NCI-H2227 treated with DMSO at 0.1 percent for 48 hours (cell line): ENCODE results near the gene CERS1.

Experiments
- DNase-seq: peaks from one replicate; lab custom pipeline; 2025; lab: John Stamatoyannopoulos, UW

The CERS1 gene

DNA sequence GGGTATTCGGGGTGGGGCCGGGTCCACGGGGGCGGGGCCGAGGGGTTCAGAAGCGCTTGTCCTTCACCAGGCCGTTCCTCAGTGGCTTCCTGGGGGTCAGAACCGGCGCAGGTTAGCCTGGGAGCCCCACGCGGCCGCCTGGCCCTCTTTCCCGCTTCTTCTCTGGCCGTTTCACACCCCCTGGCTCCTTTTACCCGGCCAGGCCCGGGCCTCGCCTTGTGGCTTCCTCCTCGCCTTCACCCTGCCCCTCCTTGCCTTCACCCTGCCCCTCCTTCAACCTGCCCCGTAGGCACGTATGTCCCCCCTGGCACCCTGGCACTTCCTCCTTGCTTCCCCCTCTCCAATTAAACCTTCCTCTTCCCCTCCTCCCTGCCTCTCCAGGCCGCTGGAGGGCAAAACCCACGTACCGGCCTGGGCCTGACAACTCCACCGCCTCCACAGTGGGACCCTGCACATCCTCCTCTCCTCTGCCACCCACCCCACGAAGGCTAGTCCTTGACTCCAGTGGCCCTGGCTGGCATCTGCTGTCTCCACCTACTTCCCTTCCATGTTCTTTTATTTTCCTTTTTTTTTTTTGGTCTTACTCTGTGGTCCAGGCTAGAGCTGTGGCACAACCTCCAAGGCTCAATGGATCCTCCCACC is 25.3 kb downstream of the CERS1 start:
- DNase-seq = no peak

DNA sequence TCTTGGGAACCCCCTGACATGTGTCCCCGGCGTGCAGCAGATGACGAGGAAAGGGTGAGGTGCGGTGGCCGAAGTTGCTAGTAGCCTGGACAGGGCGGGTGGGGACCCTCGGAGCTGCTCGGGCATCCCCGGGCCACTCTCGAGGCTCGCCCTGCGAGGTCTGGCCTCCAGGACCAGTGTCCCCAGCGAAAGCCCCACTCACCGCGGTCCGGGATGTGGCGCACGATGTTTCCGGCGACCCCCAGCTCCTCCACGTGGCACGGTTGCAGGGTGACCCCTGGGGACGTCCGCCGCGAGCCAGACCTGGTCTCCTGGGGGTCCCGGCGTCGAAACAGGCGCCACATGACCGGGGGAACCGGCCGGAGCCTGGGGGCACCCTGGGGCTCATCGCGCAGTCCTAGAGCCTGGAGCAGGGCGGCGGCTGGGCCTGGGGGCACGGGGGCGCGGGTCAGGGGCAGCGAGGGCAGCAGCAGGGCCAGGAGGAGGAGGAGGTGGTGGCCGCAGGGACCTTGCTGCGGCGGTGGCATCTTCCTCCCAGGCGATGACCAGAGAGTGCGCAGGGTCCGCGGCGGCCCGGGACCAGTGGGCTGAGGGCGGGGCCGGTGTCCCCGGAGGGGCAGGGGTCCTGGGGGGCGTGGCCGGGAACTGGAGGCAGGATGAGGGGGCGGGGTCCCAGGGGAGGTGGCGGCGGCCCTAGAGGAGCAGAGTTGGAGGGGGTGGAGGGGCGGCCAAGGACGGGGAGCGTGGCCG is 26.0 kb downstream of the CERS1 start:
- no peak for DNase-seq

DNA sequence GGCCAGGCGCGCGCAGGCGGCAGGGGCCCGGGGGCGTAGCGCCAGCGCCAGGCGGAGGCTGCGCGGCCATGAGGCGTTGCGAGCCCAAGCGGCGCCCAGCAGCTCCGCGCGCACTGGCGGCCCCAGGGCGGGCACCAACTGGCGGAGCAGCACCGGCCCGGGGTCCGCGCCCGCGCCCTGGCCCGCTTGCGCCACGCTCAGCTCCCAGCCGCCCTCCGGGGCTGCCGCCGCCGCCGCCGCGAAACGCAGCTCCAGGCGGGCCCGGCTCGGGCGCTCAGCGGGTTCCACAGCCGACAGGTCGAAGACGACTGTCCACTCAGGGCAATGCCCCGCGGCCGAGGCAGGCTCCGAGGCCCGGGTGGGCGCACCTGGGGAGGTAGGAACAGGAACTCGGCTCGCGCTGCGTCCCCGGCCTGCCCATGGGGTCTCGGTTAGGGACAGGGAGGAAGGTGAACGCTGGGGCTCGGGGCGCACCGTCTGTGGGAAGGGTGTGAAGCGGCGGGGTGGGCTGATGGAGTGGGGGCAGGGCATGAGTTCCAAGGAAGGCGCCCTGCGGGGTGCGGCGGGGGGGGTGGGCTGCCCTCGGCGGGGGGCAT is 26.8 kb downstream of the CERS1 start:
- DNase-seq = no peak

DNA sequence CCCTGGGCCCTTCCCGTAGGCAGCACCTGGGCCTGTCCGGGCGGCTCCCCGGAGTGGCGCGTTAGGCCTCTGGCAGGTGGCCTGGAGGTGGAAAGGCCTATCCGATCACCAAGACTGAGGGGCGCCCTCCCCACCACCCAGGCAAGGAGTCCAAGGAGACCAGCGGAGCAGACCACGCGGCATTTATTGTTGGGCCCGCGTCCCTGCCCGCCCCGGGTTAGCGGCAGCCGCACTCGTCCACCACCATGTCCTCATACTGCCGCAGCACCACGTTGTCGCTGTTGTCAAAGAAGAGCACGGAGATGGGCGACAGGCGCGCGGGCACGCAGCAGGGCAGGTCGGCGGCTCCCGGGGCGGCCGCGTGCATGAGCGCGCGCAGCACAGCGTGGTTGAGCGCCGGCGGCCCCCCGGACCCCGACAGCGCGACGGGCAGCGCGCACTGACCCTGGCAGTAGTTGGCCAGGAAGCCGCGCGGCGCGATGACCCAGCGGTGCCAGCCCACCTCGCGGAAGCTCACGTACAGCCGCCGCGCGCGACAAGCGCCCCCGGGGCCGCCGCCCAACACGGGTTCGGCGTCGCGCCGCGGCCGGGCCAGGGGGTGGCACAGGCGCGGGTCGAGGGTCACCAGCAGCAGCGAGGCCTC is 27.5 kb downstream of the CERS1 start:
- no peak for DNase-seq

DNA sequence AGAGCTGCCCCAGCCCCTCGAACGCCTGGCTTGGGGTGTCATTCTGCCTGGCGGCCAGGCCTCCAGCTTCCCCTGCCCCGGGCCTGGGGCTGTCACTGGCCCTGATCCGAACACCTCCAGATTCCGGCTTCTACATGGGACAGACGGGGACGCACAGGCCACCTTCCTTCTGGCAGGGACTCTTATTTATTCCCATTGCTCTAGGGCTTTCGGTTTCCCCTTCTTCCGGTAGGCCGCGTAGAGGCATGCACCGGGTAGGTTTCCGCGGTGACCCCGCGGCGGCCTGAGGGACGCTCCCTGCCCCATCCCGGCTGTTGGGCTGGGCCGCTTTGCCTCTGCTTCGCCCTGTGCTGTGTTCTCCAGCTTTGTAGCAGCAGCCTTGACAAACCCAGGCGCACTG is 28.2 kb downstream of the CERS1 start:
- DNase-seq = no peak

DNA sequence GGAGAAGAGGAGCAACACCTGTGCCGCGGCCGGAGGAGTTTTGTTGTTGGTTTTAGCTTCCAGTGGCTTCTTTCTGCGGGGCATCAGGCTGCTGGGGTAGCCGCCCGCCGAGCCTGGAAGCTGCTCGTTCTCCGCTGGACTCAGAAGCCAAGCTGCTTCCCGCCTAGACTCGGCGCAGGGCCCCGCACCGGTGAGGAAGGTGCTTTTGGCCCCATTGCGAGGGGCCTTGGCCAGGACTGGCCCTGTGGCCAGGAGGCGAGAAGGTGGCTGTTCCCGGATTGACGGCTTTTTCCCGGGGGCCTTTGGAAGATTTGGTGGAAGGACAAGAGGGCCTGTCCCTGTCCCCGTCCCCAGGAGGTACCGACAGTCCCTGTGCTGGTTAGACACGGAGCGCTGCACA is 28.8 kb downstream of the CERS1 start:
- no peak for DNase-seq

DNA sequence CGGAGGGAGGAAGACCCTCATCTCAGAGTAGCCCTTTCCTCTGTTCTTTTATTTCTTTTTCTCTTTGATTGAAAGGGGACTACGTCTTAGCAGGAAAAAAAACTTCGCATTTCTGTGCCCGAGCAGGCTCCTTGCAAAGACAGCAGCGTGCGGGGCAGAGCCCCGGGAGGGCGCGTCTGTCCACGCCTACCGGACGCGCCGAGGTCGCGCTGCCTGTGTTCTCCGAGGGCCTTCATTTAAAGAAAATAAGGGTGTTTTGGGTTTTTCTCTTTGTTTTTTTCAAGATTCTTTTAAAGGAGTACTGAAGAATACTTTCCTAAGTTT is 29.2 kb downstream of the CERS1 start:
- DNase-seq = no peak

DNA sequence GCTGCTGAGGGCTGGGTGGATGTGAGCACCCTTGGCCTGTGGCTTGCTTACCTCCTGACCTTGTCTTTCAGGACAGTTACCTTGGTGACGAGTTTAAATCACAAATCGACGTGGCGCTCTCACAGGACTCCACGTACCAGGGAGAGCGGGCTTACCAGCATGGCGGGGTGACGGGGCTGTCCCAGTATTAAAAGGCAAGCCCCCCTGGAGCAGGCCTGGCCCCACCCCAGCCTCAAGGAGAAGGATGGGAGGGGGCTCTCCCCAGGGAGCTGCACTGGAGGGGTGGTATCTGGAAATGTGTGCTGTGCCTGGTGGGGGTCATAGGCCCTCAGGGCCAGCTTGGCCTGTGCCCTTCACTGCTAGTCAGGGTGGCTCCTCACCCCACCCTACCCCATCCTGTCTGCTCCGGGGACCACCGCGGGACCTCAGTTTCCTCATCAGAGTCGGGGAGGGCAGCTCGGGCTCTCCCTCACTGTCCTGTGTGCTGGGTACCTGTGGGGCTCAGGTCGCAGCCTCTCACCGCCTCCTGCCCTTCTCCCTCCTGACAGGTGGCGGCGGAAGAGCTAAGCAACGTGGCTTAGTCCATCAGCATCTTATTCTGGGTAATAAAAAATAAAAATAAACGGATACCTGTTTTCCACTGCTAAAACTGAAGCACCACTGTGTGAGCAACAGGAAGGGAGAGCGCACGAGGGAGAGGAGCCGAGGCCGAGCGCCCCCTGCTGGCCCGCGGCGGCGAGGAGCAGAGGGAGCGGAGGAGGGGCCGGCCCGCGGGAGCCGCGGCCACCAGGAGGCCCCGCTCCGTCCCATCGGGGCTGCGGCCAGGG is 29.8 kb downstream of the CERS1 start:
- DNase-seq = no peak

DNA sequence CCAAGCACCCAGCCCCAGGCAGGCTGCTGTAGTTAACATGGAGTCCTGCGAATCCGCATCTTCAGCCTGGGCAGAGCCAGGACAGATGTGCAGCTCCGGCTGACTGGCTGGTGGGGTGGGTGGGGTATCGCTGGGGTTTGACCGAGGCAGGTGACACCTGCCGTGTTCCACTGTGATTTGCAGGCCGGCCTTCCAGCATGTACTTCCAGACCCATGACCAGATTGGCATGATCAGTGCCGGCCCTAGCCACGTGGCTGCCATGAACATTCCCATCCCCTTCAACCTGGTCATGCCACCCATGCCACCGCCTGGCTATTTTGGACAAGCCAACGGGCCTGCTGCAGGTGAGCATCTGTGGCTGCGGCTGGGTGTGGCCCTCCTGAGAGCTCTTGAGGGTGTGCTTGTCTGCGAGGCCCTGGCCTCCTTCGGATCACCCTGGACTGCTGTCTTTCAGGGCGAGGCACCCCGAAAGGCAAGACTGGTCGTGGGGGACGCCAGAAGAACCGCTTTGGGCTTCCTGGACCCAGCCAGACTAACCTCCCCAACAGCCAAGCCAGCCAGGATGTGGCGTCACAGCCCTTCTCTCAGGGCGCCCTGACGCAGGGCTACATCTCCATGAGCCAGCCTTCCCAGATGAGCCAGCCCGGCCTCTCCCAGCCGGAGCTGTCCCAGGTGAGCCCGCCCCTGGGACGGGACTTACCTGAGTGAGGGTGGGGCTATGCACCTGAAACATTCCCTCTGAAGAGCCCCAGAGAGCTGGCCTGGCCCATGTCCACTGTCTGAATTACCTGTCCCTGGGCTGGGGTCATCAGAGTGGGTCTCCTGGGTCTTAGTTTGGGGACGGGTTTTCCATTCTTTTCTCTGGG is 30.6 kb downstream of the CERS1 start:
- DNase-seq = no peak

DNA sequence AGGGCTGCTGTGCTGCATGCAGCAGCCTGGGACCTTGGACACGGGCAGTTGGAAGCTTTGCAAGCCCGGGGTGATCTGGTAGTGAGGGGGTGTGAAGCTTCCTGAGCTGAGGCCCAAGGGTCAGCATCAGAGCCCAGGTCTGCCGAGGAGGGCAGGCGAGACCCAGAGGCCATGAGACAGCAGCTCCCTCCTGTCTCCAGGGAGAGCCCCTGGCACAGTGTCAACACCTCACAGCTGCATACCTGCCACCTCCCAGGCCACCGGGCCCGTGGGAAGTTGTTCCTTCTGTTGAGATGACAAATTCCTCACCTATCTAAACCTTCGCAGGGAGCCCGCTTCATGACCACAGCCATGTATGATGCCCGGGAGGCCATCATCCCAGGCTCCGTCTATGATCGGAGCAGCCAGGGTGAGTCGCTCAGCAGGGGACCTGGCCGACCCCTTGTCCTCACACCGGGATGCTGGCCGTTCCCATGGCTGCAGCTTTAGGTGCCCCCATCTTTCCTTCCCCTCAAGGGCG is 32.1 kb downstream of the CERS1 start:
- DNase-seq = no peak

DNA sequence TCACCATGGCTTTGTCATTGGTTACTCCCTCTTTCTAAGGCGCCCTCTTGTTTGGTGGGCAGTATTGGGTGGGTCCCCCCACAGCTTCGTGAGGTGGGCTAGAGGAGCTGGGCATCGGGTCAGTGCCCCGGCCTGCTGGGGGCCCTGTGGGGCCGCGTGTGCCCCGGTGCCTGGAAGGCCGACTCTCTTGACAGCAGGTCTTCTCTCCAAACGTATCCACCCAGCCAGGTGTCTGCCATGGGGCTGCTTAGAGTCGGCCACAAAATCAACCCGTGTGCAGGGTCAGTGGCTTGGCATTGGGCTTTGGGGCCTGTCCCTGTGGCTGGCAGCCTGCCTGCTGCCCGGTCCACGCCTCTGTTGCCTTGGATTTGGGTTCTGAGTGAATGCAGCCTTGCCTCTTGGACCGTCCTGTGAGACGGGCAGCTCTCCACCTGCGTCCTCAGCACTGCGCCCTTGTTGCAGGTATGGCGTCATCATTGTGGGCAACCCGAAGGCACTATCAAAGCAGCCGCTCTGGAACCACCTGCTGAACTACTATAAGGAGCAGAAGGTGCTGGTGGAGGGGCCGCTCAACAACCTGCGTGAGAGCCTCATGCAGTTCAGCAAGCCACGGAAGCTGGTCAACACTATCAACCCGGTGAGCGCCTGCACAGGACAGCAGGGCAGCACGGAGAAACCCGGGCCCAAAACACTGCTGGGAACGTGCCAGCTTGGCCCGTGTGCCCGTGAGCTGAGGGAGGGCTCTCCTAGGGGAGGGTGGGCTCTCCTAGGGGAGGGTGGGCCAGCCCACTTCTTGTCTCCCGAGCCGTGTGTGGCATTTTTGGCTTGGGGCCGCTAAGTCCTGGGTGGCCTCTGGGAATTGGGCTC is 32.7 kb downstream of the CERS1 start:
- DNase-seq = no peak

DNA sequence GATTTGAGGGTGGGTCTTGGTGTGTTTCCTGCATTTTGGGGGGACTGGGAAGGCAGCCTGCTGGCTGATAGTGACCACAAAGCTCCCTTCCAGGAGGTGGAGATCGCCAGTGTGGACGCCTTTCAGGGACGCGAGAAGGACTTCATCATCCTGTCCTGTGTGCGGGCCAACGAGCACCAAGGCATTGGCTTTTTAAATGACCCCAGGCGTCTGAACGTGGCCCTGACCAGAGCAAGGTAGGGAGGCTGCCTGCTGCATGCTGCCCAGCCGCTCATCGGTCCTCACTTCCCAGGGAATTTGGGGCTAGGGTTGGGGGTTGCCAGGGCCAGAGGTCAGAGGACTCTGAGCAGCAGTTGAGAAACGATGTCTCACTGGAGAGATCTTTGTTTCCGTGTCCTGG is 34.0 kb downstream of the CERS1 start:
- no peak for DNase-seq

DNA sequence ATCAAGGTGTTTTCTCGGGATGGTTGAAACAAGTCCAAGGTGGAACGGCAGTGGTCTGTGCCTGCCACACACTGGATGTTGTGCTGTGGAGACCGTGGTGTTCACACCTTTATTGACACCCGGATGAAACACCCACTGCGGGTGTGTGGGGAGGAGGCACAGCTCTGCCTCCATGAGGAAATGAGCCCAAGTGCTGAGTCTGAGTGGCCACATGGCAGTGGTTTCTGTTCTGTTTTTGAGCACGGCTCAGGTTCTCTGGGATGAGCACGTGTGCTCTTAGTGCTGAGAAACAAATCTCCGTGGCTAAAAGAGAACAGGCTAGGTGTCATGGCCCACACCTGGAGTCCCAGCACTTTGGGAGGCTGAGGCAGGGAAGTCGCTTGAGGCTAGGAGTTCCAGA is 34.7 kb downstream of the CERS1 start:
- DNase-seq = no peak

DNA sequence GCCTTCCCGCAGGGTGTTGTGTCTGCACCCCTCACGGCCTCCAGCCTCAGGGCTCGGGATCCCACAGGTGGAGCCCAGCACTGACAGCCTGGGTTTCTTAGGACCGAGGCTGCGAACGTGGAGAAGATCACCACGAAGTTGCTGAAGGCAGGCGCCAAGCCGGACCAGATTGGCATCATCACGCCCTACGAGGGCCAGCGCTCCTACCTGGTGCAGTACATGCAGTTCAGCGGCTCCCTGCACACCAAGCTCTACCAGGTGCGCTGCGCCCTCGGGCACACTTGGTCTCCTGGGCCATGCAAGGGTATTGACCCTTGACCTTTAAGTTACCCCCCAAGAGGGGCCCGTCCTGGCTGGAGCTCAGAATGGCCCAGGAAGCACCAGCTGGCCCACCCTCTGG is 35.2 kb downstream of the CERS1 start:
- no peak for DNase-seq

DNA sequence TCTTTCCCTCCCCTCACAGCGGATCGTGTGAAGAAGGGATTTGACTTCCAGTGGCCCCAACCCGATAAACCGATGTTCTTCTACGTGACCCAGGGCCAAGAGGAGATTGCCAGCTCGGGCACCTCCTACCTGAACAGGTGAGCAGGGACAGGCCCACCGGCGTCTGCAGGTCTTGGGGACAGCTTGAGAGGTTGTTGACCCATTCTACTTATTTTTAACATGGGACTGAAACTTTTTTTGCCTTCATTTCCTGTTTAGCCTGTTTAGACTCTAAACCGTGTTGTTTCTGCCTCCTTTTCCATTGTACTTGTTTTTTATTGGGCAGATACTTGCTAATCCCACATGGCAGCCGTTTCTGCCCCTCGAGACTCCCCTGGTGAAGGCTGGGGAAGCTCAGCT is 35.7 kb downstream of the CERS1 start:
- DNase-seq = no peak

DNA sequence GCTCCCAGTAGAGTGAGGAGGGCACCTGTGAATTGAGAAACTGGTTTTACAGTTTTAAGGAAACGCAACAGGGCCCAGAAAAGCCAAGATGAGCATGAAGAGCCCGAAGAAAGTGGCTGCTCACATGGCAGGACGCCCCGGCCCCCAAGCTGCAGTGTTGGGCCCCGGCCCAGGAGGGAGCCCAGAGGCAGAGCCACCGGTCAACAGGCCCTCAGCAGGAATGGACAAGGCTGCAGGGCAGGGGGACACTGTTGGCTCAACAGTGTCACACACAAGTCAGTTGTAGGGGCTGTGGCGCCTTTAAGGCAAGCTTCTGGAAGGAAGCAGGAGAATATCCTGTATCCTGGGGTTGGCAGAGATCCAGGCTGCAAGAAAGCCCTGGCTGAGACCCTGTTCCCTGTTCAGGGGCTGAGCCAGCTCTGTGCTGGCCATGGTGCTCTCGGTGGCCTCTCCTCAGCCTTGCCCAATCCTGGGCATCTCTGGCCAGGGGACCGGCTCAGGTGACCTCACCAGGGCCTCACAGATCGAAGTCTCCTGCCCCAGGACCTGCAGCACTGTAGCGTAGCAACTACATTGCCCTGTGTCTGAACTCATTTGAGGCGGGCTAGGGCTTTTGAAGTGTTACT is 36.2 kb downstream of the CERS1 start:
- no peak for DNase-seq

DNA sequence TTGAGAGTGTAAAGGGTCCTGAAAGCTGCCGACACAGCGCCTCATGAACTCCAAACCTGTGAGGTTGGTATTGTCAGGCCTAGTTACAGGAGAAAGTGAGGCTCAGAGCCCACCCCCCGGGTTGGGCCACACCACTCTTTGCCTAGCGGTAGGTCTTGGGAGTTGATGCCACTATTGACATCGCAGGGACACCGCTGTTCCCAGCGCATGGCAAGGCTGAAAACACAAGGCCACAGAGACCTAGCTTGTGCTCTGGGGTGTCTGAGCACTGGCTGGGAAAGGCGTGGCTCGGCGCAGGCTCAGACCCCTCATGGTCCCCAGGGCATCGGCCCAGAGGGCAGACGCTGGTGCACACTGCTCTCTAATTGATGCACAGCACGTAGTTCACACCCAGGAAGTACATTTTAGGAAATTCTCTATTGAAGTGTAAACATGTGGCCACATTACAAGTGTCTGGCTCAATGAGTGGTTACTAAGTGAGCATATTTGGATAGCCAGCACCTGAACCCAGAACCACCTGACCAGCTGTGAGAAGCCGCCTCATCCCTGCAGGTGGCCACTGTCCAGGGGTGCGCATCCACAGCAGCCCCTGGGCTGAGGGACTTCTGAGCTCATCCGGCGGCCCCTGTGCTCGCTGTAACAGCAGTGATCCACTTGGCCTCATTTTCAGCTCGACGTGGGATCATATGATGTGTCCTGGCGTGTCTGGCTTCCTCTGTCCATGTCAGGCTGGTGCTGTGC is 36.9 kb downstream of the CERS1 start:
- DNase-seq = no peak

DNA sequence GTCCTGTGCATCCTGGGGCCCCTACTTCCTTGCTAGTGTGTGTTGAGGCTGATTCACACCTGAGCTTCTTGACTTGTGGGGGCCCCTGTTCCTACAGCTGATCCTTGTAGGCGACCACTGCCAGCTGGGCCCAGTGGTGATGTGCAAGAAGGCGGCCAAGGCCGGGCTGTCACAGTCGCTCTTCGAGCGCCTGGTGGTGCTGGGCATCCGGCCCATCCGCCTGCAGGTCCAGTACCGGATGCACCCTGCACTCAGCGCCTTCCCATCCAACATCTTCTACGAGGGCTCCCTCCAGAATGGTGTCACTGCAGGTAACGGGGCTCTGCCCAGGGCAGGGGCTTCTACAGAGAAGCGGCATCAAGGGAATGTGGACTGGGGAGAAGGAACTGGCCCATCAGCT is 38.7 kb downstream of the CERS1 start:
- DNase-seq = no peak
